GM12878 (cell line): ENCODE data around the gene SCAMP5. TPM values are rescaled to one million over a fixed set of nuclear protein-coding genes. Genes with fewer than 3 reads are reported as not detected.

Experiments used
- ATAC-seq: fragments of 200-7000 bp; cut with Tn5 transposase; 3 replicates; pipeline ENCODE4 v1.9.1; 2020; ENCODE audit warnings: mild to moderate bottlenecking, moderate library complexity
- BruUV-seq: library from RNA; stranded (reverse); fragments of 400-500 nt; replicated peaks from 2 replicates; lab custom pipeline; 2021; lab: Mats Ljungman, UMichigan
- CTCF ChIA-PET: fragments of 300-600 bp; sonication (Branson Sonifier 250); formaldehyde crosslinking; extraction: SDS; loops from one replicate; lab custom pipeline; 2021; ENCODE audit warnings: inconsistent platforms; lab: Yijun Ruan, JAX
- POLR2A ChIA-PET: fragments of 350-600 bp; formaldehyde crosslinking; extraction: SDS; loops from one replicate; lab custom pipeline; 2021; ENCODE audit warnings: inconsistent platforms; lab: Charles Lee
- RAD21 ChIA-PET: fragments of 300-600 bp; sonication (Branson Sonifier 250); formaldehyde crosslinking; loops from one replicate; lab custom pipeline; 2023; ENCODE audit warnings: antibody characterized with exemption; ENCODE audit not compliant: unreplicated experiment; lab: Charles Lee
- SMC1A ChIA-PET: fragments of 300-600 bp; sonication (Branson Sonifier 250); formaldehyde crosslinking; loops from one replicate; lab custom pipeline; 2023; ENCODE audit not compliant: unreplicated experiment, uncharacterized antibody; lab: Charles Lee
- DNase-seq: peaks from one replicate; pipeline ENCODE4 v3.0.0-alpha.2; 2011; ENCODE audit warnings: low read depth, low spot score
- FAIRE-seq: peaks from 3 replicates; lab custom pipeline; 2011; peaks lifted over from hg19 to GRCh38; lab: Jason Lieb, UNC
- H2AFZ ChIP-seq: 2 replicates; pipeline ENCODE4 v1.6.0; 2011; ENCODE audit warnings: low read depth, low read length, control low read depth; ENCODE audit not compliant: control insufficient read depth
- H3K27ac ChIP-seq: 2 replicates; pipeline ENCODE4 v1.5.1; 2011; ENCODE audit warnings: control low read depth; ENCODE audit not compliant: control insufficient read depth, insufficient read depth
- H3K27me3 ChIP-seq, 2 experiments: replicated peaks in 1 of 2; 2 replicates each; pipeline versions ENCODE4 v1.6.0 to v1.6.1; 2011; ENCODE audit warnings: low read length in 1 of 2; ENCODE audit not compliant: control insufficient read depth in 2 of 2, insufficient read depth in 2 of 2
- H3K36me3 ChIP-seq, 2 experiments: 2 replicates each; pipeline ENCODE4 v1.5.1; 2011; ENCODE audit warnings: low read length in 1 of 2; ENCODE audit not compliant: control insufficient read depth in 2 of 2, insufficient read depth in 2 of 2
- H3K4me1 ChIP-seq: 2 replicates; pipeline ENCODE4 v1.6.1; 2011; ENCODE audit warnings: mild to moderate bottlenecking, low read length, moderate library complexity, mixed read lengths; ENCODE audit not compliant: control insufficient read depth, insufficient read depth
- H3K4me2 ChIP-seq: 2 replicates; pipeline ENCODE4 v1.6.0; 2011; ENCODE audit warnings: control low read depth; ENCODE audit not compliant: control insufficient read depth, insufficient read depth
- H3K4me3 ChIP-seq: fragments of 200-600 bp; sonication (generic); 2 replicates; pipeline ENCODE4 v1.5.1; 2016
- H3K79me2 ChIP-seq: 2 replicates; pipeline ENCODE4 v1.6.0; 2011; ENCODE audit warnings: low read length; ENCODE audit not compliant: control insufficient read depth, insufficient read depth
- H3K9ac ChIP-seq: 2 replicates; pipeline ENCODE4 v1.8.0; 2011; ENCODE audit warnings: low read length, control low read depth, mixed read lengths; ENCODE audit not compliant: control insufficient read depth, insufficient read depth
- H3K9me3 ChIP-seq: replicated peaks from 3 replicates; pipeline ENCODE4 v1.5.1; 2011; ENCODE audit warnings: mild to moderate bottlenecking, low read length; ENCODE audit not compliant: control insufficient read depth, insufficient read depth
- H4K20me1 ChIP-seq: 2 replicates; pipeline ENCODE4 v1.6.0; 2011; ENCODE audit not compliant: control insufficient read depth, insufficient read depth
- ATF7 ChIP-seq: fragments of 450-650 bp; IDR thresholded peaks from 2 replicates; pipeline ENCODE4 v1.6.1; 2016; ENCODE audit warnings: low read depth, mild to moderate bottlenecking
- BHLHE40 ChIP-seq, 2 experiments: fragments of 450-650 bp in 1 of 2; IDR thresholded peaks; 2 replicates each; pipeline ENCODE4 v1.6.1; 2011 to 2017; ENCODE audit warnings: low read depth in 2 of 2, borderline replicate concordance in 1 of 2, improper control_type of control experiment in 1 of 2, low read length in 1 of 2, mild to moderate bottlenecking in 1 of 2
- BMI1 ChIP-seq: fragments of 450-650 bp; IDR thresholded peaks from 2 replicates; pipeline ENCODE4 v1.6.1; 2016; ENCODE audit warnings: mild to moderate bottlenecking, moderate library complexity, borderline replicate concordance
- E4F1 ChIP-seq: fragments of 450-650 bp; IDR thresholded peaks from 2 replicates; pipeline ENCODE4 v1.6.1; 2018; ENCODE audit warnings: borderline replicate concordance, mild to moderate bottlenecking; ENCODE audit not compliant: partially characterized antibody
- EED ChIP-seq: sonication (generic); IDR thresholded peaks from 2 replicates; pipeline ENCODE4 v1.6.1; 2016; ENCODE audit warnings: antibody characterized with exemption, low read depth
- FOS ChIP-seq: IDR thresholded peaks from 3 replicates; pipeline ENCODE4 v1.6.1; 2011; ENCODE audit warnings: borderline replicate concordance; ENCODE audit not compliant: insufficient read length; ENCODE audit errors: extremely low read depth
- HDGF ChIP-seq: fragments of 450-650 bp; IDR thresholded peaks from 2 replicates; pipeline ENCODE4 v1.6.1; 2016; ENCODE audit warnings: antibody characterized with exemption
- IKZF2 ChIP-seq, 2 experiments: fragments of 450-650 bp; IDR thresholded peaks; 2 replicates each; pipeline ENCODE4 v1.6.1; 2017; ENCODE audit warnings: mild to moderate bottlenecking in 2 of 2, moderate library complexity in 2 of 2
- JUNB ChIP-seq: IDR thresholded peaks from 2 replicates; pipeline ENCODE4 v1.6.1; 2016; ENCODE audit warnings: antibody characterized with exemption, mild to moderate bottlenecking
- NBN ChIP-seq: fragments of 450-650 bp; IDR thresholded peaks from 2 replicates; pipeline ENCODE4 v1.6.1; 2016
- PAX5 ChIP-seq: IDR thresholded peaks from 2 replicates; pipeline ENCODE4 v1.6.1; 2011; ENCODE audit warnings: low read depth, low read length, borderline replicate concordance
- POLR2AphosphoS2 ChIP-seq: IDR thresholded peaks from 2 replicates; pipeline ENCODE4 v1.6.1; 2011; ENCODE audit warnings: low read depth, mild to moderate bottlenecking, low read length, improper control_type of control experiment, moderate library complexity
- SREBF2 ChIP-seq: IDR thresholded peaks from 2 replicates; pipeline ENCODE4 v1.6.1; 2012; ENCODE audit warnings: mild to moderate bottlenecking, low read length
- YBX1 ChIP-seq: fragments of 450-650 bp; IDR thresholded peaks from 2 replicates; pipeline ENCODE4 v1.6.1; 2016; ENCODE audit warnings: antibody characterized with exemption
- ZNF384 ChIP-seq: IDR thresholded peaks from 2 replicates; pipeline ENCODE4 v1.6.1; 2012; ENCODE audit warnings: low read depth, mild to moderate bottlenecking, low read length, improper control_type of control experiment, borderline replicate concordance
- ZNF622 ChIP-seq: fragments of 450-650 bp; IDR thresholded peaks from 2 replicates; pipeline ENCODE4 v1.6.1; 2017; ENCODE audit warnings: mild to moderate bottlenecking, inconsistent platforms
- WGBS: methylation state at CpG from one replicate; pipeline ENCODE4 v1.1.6; 2016; ENCODE audit warnings: low lambda C conversion rate; ENCODE audit not compliant: insufficient replicate concordance, insufficient coverage; ENCODE audit errors: missing lambda C conversion rate; 5-methylcytosine and 5-hydroxymethylcytosine counted together
- in situ Hi-C: fragments of 300-500 bp; cut with MboI; formaldehyde crosslinking; loops from 9 replicates; pipeline ENCODE4 v1.14.3; 2018; ENCODE audit warnings: mixed read lengths
- intact Hi-C: fragments of 100-400 bp; cut with micrococcal nuclease; formaldehyde crosslinking; loops from one replicate; pipeline ENCODE4 v1.14.2; 2022; ENCODE audit not compliant: unreplicated experiment
- polyA plus RNA-seq, 11 experiments: library from polyadenylated mRNA; depleted of rRNA in 4 of 11; unstranded in 6 of 11; stranded (reverse) in 5 of 11; fragments of >200 nt; fragmentation: Nextera tagmentation in 4 of 11; fragmentation: Illumina TruSeq in 1 of 11; extraction: Ambion mirVana in 4 of 11; extraction: Trizol in 1 of 11; gene quantifications; 1 replicate in 1 of 11; 2 replicates in 10 of 11; pipeline versions ENCODE4 v1.2.1 to v1.2.3, GENCODE V29; 2011 to 2016; ENCODE audit warnings: inconsistent platforms in 2 of 11, missing spikeins in 2 of 11, low read depth in 1 of 11
- total RNA-seq, 4 experiments: library from RNA; depleted of rRNA in 3 of 4; stranded (reverse); fragments of >200 nt in 3 of 4; fragmentation: Illumina TruSeq in 1 of 4; extraction: Trizol in 1 of 4; gene quantifications; 2 replicates each; pipeline versions ENCODE4 v1.2.1 to v1.2.3, GENCODE V29; 2013 to 2021
- TF ChIP-seq, protein P1 (sequence below): fragments of 450-650 bp; IDR thresholded peaks from 2 replicates; pipeline ENCODE4 v1.6.1; 2017; ENCODE audit warnings: mild to moderate bottlenecking, moderate library complexity

The SCAMP5 gene
- total and polyA plus RNA-seq, 10 of the 15 experiments (the other 5 are each of a cell fraction or from before 2014, with no cell fraction given) = 1.6 to 41.6 (median 16.9) TPM

DNA sequence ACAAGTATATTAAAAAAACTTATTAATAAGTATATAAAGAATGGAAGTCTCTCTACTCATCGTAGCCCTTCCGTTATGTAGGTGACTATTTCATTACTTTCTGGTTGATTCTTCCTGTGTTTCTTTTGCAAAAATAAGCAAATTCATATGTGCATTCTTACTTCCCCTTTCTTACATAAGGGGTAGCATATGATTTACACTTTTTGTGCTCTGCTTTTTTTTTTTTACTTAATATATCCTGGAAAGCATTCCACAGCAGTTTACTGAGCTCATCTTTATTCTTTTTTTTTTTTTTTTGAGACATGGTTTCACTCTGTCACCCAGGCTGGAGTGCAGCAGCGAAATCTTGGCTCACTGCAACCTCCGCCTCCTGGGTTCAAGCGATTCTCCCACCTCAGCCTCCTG is 12.9 kb downstream of the SCAMP5 start:
- H3K4me3 ChIP-seq = peak overlapping the region; percentile 34; the same call in 1 of the 2 replicates
- CTCF ChIA-PET = interaction anchor here (0.6 to 2.0 kb wide), 4 partner anchors 21 to 108 kb away, joined by 3 to 8 read pairs (median 4); no protein-coding TSS in a partner anchor
- peak overlapping the region; percentile 93 for H3K27ac ChIP-seq
- WGBS = 2% methylated on average over 5 of the region's 5 CpGs
- no peaks in the 10 kb centered on the region for H3K27me3 ChIP-seq
- peak overlapping the region; percentile 76 for H3K4me2 ChIP-seq
- FAIRE-seq = peak; percentile 31
- no peak overlapping the region for H2AFZ ChIP-seq
- POLR2A ChIA-PET = interaction anchor here (0.6 to 2.1 kb wide), 12 partner anchors 15 to 616 kb away, joined by 3 to 7 read pairs (median 3); partner anchors contain the start of genes COX5A, PPCDC and RPP25
- no peaks in the 10 kb centered on the region for H4K20me1 ChIP-seq
- H3K79me2 ChIP-seq = no peaks in the 10 kb centered on the region
- H3K9me3 ChIP-seq = no peaks in the 10 kb centered on the region
- no peak for DNase-seq
- no TSS peak for BruUV-seq
- peak overlapping the region; percentile 66 for H3K9ac ChIP-seq
- peaks cover 28% of the 10 kb centered on the region for H3K4me1 ChIP-seq
- RAD21 ChIA-PET = interaction anchor here (0.7 to 2.8 kb wide), 13 partner anchors 12 to 237 kb away, joined by 3 to 21 read pairs (median 4); partner anchors contain the start of genes C15orf39, PPCDC and SCAMP5
- peak; percentile 79 for ATAC-seq
- SMC1A ChIA-PET = interaction anchor here (1.0 to 2.0 kb wide), 9 partner anchors 10 to 196 kb away, joined by 3 to 8 read pairs (median 5); partner anchors contain the start of gene PPCDC
- no peaks in the 10 kb centered on the region for H3K36me3 ChIP-seq
- in situ Hi-C loops (loop anchor here (25.0 kb wide), 1 partner anchor 654 kb away; no protein-coding TSS in a partner anchor), intact Hi-C loops (loop anchor here (5.0 kb wide), 1 partner anchor 51 kb away; the partner anchor contains the start of gene RPP25)
- TF ChIP-seq NBN (peak; percentile 63; the same call in 1 of the 2 replicates), HDGF (0 out of 2 replicates have a peak, but pooled peaks have one; percentile 62), BMI1 (no peak), EED (0 out of 2 replicates have a peak, but pooled peaks have one; percentile 49), E4F1 (no peak), ATF7 (peak; percentile 67), POLR2AphosphoS2 (no peak), ZNF622 (no peak), SREBF2 (no peak), PAX5 (no peak), YBX1 (no peak), ZNF384 (peak; percentile 74; the same call in 1 of the 2 replicates), BHLHE40 (IDR thresholded peaks at IDR 0.05; ENCODE audit: borderline replicate concordance in 1 of 2, low read depth in 2 of 2, low read length in 1 of 2) (no peak), IKZF2 (IDR thresholded peaks at IDR 0.05) (peak; percentile 20 to 56; a peak in 2 of 4 replicates), JUNB (peak; percentile 50), FOS (no peak)
- TF ChIP-seq, protein P1, sequence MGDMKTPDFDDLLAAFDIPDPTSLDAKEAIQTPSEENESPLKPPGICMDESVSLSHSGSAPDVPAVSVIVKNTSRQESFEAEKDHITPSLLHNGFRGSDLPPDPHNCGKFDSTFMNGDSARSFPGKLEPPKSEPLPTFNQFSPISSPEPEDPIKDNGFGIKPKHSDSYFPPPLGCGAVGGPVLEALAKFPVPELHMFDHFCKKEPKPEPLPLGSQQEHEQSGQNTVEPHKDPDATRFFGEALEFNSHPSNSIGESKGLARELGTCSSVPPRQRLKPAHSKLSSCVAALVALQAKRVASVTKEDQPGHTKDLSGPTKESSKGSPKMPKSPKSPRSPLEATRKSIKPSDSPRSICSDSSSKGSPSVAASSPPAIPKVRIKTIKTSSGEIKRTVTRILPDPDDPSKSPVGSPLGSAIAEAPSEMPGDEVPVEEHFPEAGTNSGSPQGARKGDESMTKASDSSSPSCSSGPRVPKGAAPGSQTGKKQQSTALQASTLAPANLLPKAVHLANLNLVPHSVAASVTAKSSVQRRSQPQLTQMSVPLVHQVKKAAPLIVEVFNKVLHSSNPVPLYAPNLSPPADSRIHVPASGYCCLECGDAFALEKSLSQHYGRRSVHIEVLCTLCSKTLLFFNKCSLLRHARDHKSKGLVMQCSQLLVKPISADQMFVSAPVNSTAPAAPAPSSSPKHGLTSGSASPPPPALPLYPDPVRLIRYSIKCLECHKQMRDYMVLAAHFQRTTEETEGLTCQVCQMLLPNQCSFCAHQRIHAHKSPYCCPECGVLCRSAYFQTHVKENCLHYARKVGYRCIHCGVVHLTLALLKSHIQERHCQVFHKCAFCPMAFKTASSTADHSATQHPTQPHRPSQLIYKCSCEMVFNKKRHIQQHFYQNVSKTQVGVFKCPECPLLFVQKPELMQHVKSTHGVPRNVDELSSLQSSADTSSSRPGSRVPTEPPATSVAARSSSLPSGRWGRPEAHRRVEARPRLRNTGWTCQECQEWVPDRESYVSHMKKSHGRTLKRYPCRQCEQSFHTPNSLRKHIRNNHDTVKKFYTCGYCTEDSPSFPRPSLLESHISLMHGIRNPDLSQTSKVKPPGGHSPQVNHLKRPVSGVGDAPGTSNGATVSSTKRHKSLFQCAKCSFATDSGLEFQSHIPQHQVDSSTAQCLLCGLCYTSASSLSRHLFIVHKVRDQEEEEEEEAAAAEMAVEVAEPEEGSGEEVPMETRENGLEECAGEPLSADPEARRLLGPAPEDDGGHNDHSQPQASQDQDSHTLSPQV = peak; percentile 40; the same call in 1 of the 2 replicates
